Amniotic epithelial cell (primary cell): ENCODE measurements around the gene SNAPIN.
"Not testable (repeated sequence)": the region's sequence is repeated elsewhere in the genome, so short reads cannot be mapped to it uniquely, and the experiment has no call there.

Source experiments
- DNase-seq: peaks from one replicate; pipeline ENCODE4 v3.0.0-alpha.2; 2010; ENCODE audit warnings: low read depth

Gene SNAPIN

DNA sequence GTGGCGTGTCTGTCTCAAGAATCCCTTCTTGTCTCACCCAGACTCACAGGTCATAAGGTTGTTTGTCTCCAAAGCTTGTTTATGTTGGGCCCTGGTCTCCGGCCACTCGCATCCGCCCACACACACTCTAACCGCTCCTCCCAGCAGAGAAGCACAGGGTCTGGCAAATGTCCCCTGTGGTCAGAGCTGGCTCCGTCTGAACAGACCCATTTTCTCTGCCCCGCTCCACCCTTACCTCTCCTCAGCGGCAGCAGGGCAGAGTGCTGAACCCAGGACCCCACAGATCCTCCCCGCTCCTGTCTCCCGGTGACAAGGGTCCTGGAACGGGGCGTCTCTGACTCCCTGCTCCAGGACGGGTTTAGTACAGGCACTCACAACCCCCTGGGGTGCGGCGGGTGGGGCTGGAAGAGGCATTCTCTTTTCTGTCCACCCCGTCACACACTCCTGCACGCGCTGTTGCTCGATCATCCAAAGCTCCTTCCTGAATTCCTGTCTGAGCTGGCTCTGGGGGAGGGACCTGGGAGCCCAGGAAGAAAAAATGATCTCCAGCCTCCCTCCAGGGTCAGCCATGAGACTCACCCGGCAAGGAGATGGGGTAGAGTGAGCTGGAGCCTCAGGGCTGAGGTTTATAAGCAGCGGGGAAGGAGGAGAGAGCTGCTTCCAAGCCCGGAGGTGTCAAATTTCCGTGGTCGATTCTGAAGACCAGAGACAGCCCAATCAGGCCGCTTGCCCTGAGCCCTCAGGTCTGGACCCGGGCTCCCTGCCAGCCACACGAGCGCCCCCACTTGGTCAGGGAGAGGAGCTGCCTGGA, 31.4 kb upstream of the SNAPIN start, which contains the start of gene S100A13:
S100A13 (minus strand) TSS at position 602 of the 811 bp plus-strand sequence. CDS start 1,033 bp downstream, outside the sequence.
- DNase-seq: peak; percentile 96

DNA sequence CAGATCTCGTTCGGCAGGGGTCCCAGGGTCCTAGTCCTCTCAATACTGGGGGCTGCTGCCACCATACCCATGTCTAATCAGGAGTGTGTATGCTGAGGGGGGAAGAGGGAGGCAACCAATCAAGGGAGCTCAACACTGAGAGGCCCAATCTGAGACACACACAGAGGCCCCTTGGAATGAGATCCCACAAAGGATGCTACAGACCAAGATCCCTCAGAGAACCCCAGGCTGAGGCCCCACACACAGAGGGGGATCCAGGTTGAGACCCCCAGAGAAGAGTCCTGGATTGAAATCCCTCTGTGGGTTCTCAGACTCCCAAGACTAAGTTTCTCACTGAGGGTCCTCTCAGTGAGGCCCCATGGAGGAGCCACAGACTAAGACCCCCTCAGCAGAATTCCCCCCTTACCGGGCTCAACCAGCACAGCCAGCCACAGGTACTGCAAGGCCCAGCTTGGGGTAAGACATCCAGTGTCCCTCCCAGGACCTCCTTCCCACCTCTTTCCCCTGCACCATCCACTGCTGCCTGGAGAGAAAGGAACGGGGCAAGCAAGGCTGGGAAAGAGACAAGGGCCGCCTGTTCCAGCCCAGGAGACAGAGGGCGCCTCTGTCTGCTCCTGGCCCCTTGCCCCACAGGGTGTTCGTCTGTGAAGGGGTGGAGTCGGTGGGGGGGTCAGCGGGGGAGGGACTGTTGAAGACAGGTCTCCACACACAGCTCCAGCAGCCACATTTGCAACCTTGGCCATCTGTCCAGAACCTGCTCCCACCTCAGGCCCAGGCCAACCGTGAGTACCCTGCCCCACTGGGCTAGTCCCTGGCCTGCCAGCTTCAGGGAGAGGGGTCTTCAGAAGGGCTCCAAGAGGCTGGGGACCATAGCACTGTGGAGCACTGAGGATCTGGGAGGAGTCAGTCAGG, 30.5 kb upstream of the SNAPIN start, which contains the start of gene S100A1:
S100A1 (plus strand) TSS at position 720 of the 912 bp plus-strand sequence. CDS start 2,088 bp downstream, outside the sequence.
- DNase-seq: no peak

DNA sequence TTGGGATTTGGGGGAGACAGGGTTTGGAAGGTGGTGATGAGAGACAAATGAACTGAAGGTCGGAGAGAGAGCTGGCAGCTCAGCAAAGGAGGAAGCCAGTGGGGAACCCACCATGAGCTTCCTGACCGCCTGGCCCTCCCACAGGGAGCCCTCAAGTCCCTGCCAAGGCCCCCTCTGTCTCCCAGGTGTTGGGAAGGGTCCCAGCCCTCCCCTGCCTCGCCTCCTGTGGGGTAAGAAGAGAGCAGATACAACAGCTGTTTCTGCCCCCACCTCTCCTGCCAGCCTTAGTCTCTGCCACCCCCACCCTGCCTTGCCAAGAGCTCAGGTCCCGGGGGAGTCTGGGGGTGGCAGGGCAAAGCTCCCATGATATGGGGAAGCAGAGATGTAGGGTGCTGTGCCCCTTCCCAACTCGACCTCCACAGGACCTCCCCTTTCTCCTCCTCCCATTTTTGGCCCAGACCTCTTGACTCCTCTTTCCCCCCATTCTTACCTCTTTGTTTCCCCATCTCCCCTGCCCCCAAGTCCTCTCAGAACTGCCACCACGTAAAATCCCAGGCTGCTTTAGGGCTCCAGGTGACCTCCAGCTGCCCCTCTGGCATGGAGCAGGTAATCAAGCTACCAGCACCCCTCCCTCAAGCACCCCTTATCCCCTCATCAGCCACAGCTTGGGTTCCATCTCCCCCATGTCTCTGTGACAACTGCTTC, 29.7 kb upstream of the SNAPIN start:
- no peak for DNase-seq

DNA sequence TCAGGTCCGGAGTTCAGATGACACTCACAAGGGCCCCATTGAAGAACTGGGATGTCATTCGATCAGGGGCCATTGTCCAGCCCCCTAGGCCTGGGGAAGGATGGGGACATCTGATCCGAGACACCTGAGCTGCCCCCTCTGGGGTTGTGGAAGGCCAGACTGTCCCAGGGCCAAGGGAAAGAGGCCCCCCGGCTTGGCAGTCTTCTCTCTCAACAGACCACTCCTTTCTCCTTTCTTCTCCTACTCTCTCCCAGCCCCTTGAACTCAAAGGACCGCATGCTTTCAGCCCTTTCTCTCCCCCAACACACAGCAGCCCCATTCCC, 29.2 kb upstream of the SNAPIN start:
- no peak for DNase-seq

DNA sequence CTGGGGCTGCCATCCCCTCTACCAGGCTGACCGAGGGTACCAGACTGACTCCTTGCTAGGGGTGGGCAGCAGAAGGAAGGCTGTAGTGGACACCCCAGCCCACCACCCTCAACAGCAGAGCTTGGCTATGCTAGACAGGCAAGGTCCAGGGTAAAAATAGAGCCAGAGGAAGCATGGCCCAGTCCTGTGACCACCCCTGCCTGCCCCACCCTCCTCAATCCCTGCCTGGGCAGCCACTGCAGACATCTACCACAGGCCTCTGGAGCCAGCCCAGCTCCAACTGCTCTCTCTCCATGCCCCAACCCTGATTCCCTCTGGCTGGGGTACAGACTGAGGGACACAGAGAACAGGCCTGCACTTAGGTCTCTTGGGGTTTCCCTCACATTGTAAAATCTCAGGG, 28.5 kb upstream of the SNAPIN start:
- no peak for DNase-seq

DNA sequence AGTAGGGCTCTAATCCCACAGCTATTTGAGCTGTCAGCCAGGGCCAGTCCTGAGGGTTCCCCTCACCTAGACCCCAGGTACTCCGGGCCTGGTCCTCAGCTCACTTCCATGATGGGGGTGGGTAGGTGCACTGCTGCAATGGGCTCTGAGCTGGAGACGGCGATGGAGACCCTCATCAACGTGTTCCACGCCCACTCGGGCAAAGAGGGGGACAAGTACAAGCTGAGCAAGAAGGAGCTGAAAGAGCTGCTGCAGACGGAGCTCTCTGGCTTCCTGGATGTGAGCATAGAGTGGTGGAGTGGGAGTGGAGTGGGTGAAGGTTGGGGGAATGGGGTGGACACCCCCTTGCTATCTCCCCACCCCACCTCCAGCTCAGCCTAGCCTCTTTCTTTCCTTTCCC, 28.1 kb upstream of the SNAPIN start:
- DNase-seq: no peak

DNA sequence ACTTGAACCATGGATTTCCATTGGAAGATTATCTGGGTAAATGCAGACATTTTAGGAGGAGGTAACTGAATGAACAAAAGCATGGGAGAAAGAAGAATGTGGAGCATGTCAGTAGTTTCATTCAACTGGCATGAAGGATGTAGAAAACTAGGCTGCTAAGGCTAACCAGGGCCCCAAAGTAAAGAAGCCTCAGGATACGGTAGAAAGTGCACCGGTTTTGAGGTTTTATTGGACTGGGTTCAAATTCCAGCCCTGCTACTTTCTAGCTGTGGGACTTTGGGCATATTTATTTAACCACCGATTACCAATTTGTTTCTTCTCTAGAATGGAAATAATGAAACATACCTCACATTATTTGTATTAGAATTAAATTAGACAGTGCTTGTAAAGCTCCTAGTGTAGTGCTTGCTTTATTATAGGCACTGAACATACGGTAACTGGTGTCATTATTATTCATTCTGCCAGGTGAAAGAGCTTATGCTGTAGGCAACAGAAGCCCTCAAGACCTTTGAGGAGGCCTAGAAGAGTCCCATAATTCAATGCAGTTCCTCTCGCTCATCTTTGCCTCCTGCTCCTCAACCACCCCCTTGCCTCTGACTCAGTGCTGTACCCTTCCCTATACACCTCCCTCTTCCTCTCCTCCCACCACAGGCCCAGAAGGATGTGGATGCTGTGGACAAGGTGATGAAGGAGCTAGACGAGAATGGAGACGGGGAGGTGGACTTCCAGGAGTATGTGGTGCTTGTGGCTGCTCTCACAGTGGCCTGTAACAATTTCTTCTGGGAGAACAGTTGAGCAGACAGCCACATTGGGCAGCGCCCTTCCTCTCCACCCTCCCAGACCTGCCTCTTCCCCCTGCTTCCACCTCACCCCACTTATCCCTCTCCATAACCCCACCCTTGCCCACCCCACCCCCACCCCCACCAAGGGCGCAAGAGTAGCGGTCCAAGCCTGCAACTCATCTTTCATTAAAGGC, 27.2 kb upstream of the SNAPIN start:
- DNase-seq: no peak

DNA sequence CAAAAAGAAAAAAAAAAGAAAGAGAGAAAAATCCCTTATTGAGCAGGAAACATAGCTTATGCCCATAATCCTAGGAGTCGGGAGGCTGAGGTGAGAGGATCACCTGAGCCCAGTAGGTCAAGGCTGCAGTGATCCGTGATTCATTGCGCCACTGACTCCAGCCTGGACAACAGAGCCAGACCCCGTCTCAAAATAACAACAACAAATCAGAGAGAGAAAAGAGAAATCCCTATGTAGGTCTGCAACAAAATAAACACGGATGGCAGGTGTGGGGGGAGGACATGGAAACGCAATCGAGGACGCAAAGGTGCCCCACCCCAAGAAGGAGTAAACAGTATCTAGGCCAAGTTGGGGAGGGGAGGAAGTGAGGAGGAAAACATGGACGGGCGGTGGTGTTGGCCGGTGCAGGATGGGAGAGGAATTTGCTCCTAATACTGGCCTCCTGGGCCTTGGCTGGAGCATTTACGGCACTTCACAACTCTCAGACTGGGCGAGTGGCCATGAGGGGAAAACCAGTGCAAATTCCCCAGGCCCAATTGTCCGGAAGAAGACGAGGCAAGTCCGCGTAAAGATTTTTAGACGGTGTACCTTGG, 25.2 kb upstream of the SNAPIN start:
- no peak for DNase-seq

DNA sequence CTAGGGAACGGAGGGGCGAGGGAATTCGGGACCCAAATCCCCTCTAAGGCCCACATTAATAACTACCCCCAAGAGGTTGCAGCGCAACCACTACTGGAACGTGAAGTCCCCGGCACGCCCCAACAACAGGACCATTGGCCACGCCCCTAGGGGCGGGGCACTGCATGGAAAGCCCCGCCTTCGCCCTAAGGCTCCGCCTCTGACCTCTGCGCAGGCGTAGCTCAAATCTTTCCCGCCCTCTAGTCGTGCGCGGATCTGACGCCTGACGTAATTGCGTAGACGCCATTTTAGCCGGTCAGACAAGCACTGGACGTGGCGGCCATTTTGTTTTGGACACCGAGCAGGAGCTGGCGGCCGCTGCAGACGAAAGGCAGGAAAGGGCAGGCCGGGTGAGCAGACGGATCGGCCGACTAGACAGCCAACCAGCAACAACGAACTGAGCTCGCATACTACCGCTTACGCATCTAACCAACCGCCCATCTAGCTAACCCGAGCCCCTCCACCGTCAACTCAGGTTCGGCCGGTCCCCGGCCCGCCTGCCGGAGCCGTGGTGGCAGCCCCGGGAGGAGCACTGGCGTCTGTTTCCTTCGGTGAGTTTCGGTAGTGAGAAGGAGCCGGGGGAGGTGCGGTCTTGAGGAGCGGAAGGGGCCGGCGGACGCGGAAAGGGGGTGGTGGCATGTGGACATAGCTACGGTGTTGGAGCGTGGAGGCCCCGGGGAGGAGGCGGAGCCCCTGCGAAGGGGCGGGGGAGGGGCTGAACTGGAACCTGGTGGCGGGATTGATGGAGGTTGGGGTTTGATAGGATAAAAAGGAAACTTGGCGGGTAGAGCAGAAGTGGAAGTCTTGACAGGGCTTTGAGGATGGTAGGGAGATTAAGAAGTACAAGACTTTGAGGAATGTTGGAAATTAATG, 24.5 kb upstream of the SNAPIN start, which contains the start of gene CHTOP:
CHTOP (plus strand) TSS at position 313 of the 912 bp plus-strand sequence. CDS start 2,523 bp downstream, outside the sequence.
- peak; percentile 98 for DNase-seq

DNA sequence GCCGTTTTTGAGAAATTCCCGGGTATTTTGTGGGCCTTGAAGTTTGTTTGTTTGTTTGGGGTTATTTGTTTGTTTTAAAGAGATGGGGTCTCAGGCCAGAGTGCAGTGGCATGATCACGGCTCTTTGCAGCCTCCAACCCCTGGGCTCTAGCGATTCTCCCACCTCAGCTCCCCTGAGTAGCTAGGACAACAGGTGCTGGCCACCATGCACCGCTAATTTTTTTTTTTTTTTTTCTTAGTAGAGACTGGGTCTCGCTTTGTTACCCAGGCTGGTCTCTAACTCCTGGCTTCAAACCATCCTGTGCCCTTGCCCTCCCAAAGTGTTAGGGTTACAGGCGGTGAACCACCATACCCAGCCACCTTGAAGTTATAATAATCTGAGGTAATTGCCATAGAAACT, 22.6 kb upstream of the SNAPIN start:
- DNase-seq: no peak

DNA sequence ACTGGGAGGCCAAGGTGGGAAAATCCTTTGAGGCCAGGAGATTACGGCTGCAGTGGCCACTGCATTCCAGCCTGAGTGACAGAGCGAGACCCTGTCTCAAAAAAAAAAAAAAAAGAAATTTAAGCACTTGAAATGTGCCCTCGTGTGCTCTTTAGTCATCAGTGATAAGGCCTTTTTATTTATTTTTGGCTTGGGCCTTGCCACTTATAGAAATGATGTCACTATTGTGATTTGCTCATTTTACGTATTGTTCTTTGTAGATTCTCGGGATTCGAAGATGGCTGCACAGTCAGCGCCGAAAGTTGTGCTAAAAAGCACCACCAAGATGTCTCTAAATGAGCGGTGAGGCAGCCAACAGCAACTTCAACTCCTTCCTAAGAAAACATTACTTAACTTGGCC, 22.2 kb upstream of the SNAPIN start:
- no peak for DNase-seq

DNA sequence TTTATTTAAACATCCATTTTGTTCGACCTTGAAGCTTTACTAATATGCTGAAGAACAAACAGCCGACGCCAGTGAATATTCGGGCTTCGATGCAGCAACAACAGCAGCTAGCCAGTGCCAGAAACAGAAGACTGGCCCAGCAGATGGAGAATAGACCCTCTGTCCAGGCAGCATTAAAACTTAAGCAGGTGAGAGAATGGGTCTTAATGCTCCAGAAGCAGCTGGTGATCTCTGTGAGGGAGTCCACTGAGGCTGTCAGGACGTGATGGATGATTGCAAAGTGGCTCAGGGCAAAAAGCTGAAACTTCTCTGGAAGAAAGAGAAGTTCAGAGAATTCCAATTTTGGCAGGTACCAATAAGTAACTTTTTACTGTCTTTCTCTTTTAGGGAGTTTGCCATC, 20.2 kb upstream of the SNAPIN start:
- no peak for DNase-seq

DNA sequence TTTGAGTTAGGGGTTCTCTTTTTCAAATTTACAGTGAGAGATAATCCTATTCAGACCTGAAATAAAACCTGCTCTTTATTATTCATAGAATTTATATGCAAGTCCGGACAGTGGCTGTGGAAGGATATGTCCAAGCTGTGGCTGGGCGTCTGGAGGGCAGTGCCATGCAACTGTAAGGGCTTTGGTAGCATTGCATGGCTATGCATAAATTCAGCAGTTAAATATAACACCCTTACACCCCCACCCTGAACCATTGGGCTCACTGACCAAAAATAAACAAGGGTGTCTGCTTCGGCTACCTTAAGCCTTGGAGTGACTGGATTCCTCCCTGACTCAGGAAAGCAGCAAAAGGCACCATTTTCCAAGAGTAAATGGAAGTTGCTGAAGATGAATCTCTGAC, 19.2 kb upstream of the SNAPIN start:
- DNase-seq: no peak

DNA sequence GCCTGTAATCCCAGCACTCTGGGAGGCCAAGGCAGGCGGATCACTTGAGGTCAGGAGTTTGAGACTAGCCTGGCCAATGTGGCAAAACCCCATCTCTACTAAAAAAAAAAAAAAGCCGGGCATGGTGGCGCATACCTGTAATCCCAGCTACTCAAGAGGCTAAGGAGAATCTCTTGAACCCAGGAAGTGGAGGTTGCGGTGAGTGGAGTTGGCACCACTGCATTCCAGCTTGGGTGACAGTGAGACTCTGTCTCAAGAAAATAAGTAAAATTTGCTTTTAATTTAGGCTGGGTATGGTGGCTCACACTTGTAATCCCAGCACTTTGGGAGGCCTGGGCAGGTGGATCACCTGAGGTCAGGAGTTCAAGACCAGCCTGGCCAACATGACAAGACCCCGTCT, 18.3 kb upstream of the SNAPIN start:
- not testable (repeated sequence) for DNase-seq

DNA sequence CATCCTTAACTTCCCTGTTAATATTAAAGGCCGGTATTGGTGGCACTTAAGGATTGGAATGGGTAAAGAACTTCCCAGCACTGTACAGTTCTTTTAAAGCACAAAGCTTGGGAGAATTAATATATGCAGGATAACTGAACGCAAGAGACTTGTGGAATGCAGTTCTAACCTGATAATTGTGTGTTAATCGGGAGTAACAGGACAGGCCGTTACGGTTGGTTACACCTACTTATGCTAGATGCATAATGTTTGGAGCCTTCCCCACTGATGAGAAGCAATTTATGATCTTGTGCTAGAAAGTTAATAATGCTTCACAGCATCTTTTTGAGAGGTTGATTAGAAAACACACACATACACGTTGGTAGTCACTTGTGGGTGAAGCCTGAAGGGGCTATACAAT, 17.6 kb upstream of the SNAPIN start:
- no peak for DNase-seq

DNA sequence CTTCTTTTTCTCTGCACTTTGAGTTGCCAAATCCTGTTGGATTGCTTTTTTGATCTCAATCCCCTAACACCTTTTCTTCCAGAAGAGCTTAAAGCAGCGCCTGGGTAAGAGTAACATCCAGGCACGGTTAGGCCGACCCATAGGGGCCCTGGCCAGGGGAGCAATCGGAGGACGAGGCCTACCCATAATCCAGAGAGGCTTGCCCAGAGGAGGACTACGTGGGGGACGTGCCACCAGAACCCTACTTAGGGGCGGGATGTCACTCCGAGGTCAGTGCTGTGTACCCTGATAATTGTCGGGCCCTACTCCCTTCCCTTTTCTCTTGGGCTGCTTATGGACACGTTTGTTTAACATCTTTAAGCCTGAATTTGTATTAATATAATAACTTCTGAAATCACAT, 16.3 kb upstream of the SNAPIN start:
- DNase-seq: no peak

DNA sequence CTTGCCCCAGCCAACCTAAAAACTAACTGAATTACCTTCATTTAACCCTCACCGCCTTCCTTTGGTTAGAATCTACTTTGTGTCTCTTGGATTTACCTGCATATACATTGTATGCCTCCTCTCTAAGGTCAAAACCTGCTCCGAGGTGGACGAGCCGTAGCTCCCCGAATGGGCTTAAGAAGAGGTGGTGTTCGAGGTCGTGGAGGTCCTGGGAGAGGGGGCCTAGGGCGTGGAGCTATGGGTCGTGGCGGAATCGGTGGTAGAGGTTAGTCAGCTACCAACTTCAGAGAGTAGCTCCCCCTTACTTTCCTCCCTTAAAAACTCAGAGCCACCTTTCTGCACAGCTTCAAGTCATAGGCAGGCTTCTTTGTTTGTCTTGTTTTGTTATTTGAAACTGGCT, 15.4 kb upstream of the SNAPIN start:
- no peak for DNase-seq

DNA sequence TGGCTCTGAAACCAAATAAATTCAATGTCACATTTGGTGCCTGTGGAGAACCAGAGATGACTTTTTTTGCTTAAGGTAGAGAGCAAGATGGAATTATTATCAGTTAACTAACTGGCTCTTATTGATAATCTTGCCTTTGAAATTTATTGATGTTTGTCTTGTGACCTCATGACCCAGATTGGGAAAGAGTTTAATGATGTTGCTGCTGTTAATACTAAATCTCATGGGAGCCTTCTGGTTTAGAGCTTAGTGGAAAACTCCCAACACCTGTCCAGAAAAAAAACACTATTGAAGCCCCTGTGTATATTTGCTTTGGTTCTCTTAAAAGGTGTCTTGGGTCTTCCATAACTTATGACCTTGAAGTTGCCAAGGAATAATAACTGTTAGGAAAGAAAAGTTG, 14.7 kb upstream of the SNAPIN start:
- DNase-seq: no peak

DNA sequence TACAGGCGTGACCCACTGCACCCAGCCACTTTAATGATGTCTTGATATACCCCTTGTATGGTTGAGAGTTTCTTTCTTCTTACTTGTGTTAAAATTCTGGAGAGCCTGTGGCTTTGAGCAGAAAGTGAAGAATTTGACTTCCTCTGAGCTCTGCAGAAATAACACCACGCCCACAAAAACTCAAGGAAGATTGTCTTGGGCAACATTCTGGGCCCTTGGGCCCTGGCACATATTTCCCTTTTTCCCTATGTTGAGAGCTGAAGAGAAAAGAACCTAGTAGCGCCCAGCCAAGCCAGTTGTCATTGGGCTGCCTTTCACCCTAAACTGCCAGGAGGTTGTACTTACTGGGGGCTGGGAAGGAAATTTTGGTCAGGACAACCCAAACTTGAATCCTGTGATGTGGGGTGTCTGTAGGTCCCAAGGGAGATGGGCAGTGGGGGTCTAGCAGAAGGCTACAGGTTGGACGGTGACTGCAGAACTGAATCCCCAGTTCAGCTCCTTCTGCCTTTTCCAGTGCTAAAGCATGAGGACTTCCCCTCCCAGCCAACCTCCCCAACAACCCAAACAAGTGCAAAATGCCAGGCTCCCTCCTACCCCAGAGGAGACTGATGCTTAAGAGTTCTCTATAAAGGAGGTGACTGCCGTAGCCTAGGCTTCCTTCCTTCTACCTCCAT, 11.7 kb upstream of the SNAPIN start:
- DNase-seq: no peak
